NCI-H2227 treated with DMSO at 0.1 percent for 48 hours (cell line): ENCODE data around the gene XPA.
"Not testable (repeated sequence)": the region's sequence is repeated elsewhere in the genome, so short reads cannot be mapped to it uniquely, and the experiment has no call there.

Source experiments
- DNase-seq: peaks from one replicate; lab custom pipeline; 2025; lab: John Stamatoyannopoulos, UW

Gene XPA

DNA sequence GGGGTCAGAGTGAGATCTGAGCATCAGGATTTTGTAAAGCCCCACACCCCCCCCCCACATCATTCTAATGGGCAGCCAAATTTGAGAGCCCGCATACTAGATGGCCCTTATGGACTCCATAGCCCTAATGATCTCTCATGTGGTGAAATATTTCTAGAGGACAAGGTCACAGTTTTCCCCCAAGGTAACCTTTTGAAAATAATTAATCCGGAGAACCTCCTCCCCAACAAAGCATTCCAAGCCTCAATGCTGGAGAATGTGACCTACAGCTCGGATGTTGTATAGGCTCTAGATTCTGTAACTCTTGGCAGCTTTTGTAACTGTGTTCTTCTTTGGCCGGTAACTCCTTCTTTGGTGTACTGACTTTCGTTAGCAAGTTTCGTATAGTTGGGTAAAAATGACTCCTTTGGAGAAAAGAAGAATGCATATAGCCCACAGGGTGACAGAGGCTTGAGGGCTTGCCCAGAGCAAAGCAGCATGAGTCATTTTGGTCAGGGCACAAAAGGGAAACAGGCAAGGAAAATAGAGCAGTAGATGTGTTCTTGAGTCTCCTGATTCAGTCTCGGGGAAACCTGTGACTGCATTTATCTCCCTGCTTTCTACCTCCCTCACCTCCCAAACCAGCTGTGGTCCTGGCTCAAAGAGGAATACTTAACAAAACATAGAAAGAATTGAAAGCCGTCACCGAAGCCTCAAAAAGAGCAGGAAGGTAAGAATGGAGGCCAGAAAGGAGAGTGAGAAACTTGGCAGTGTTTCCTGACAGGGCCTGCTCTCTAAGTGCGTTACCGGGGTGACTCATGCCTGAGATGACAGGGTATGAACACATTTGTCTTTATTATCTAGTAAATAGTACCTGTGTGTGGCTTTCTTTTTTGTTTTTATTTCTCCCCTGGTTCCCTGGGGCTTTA lies 6.6 kb upstream of the XPA start:
- DNase-seq, result peak; percentile 54

DNA sequence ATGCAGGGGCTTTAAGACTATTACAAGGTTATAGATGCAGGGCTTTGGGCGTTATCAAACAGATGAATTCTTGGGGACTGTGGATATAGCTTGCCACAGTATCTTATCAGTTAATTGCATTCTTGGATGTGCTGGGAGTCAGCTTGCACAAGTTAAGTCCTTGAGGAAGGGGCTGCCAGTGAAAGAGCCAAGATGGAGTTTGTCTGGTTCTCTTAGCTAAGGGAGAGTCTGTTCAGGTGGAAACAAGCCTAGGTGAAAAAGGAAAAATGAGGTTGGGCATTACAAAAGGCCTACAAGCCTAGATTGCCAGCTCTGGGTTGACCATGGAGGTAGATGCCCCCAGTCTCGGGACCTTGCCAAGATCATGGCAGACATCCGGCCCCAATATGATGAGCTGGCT lies 2.7 kb upstream of the XPA start:
- not testable (repeated sequence) for DNase-seq

DNA sequence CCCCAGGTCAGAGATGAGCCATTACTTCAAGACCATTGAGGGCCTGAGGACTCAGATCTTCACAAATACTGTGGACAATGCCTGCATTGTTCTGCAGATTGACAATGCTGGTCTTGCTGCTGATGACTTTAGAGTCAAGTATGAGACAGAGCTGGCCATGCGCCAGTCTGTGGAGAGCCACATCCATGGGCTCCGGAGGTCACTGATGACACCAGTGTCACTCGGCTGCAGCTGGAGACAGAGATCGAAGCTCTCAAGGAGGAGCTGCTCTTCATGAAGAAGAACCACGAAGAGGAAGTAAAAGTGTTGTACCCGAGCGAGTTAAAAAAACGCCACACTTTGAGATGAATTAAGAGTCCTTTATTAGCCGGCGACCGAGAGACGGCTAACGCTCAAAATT lies 2.1 kb upstream of the XPA start:
- DNase-seq, result not testable (repeated sequence)

DNA sequence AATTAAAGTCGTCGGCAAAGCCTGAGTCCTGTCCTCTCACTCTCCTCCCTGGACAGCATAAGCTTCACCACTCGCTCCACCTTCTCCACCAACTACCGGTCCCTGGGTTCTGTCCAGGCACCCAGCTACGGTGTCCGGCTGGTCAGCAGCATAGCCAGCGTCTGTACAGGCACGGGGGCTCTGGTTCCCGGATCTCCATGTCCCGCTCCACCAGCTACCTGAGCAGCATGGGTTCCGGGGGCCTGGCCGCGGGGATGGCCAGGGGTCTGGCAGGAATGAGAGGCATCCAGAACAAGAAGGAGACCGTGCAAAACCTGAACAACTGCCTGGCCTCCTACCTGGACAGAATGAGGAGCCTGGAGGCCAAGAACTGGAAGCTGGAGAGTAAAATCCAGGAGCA lies 1.7 kb upstream of the XPA start:
- no peak for DNase-seq

DNA sequence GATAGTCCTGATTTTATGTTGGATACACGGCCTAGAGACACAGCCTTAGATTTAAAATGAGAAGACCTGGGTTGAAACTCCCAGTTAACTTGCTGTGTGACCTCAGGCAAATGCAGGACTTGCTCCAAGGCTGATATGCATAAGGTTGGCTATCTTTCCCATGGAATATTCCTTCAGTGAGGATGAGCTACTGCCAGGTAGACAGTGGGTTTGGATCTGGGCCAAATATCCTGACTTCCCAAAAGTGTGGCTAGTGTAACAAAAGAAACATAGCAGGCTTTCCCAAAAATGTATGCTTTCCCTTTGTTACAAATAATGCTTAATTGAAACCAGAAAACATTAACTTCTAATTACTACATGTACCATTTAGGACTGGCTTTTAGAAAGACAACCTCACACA lies 697 bp upstream of the XPA start:
- no peak for DNase-seq

DNA sequence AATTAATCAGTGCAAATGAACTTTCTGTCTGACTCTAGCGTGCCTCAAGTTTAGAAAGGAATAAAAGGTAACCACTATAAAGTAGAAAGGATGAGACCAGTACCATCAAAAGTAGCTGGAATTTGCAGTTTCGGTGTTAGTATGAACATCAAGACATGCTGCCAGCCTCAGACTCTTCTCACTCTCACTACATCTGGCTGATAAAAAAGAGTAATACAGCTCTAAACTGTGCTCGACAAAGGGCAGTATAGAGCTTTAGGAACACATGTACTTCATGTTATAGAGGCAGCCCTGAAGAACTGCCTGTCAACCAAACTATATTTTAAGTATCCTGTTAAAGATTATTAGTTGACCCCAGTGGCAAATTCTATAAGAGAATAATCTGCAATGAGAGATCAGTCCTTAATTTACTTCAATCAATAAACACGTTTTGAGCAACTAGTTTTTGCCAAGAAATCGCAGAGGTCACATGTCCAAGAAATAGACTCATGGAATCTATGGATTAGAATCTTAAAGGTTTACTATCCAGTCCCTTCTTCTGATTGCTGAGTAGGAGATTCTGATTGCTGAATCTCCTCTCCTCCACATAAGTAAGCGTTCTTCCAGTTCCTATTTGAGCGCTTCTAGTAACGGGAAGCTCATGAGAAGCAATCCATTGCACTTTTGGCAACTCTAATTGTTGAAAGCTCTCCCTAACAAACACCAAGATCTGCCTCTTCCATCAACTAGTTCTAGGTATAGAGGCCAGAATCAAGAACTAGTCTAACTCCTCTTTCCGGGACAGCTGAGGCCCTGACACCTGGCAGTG lies 941 bp downstream of the XPA start:
- DNase-seq, result no peak

DNA sequence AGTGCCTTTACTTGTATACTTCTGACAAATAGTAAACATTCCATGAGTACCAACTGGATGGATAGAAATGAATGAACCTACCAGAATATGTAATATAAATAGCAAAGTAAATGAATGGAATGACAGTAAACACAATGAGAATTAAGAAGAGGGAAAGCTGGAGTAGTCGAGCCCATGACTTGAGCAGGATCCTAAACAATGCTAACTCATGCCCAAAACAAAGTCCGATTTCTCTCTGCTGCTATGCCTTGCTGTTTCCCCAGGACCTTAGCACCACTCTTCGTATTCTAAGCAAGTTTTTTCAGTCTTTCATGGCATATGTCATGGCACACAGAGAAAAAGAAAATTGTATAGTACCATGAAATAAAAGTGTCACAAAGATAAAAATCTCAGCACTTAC lies 1.8 kb downstream of the XPA start:
- DNase-seq, result no peak

DNA sequence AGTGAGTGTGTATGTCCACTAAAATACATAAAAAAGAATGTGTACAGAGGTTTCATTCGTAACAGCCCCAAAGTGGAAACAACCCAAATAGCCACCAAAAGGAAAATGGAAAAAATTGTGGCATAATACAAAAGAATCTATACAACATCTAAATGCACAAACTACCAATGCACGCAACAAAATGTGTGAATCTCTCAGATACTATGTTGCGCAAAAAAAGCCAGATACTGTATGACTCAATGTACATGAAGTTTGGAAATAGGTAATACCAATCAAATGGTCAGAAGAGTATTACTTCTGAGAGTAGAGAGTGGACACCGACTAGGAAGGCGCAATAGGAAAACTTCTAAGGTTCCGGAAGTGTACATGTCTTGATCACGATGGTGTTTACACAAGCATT lies 2.4 kb downstream of the XPA start:
- no peak for DNase-seq

DNA sequence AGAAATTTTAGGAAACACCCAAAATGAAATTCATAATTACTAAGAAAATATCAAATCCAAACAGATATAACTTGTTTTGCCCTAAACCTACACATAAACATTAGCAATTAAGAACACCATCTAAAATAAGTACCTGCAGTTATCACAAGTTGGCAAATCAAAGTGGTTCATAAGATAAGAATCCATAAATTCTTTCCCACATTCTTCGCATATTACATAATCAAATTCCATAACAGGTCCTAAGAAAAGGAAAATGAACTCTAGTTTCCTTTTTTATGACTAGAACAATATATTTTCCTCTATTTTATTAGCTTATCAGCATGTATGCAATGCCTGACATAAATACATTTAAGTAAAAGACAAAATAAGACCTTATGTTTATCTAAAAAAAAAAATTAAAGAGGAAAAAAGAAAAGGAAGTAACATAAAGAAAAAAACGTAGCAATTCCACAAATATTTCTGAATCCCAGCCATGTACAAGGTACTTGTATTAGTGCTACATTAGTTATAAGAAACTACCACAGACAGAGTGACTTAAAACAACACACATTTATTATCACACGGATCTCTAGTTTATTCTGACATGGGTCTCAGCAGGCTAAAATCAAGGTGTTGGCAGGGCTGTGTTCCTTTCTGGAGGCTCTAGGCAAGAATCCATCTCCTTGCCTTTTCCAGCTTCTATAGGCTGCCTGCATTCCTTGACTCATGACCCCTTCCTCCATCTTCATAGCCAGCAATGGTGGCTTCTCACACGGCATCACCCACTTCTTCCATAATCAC lies 7.5 kb downstream of the XPA start:
- DNase-seq, result no peak

DNA sequence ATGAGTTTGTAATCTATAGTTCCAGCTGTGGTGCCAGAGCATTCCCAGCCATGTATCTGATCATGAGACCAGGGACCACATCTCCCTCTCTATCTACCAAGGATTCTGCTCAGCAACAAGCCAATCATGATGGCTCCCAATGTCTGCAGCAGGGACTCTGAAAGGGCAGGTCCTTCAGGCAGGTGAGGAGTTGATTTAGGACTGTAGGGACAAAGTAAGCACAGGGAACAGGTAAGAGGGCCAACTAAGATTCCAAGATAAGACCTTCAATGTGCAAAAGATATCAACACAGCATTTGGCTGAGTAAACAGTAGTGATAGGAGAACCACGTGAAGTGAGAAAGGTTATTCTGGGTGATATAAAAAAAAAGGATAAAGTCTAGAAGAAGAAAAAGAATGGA lies 8.5 kb downstream of the XPA start:
- DNase-seq, result no peak

DNA sequence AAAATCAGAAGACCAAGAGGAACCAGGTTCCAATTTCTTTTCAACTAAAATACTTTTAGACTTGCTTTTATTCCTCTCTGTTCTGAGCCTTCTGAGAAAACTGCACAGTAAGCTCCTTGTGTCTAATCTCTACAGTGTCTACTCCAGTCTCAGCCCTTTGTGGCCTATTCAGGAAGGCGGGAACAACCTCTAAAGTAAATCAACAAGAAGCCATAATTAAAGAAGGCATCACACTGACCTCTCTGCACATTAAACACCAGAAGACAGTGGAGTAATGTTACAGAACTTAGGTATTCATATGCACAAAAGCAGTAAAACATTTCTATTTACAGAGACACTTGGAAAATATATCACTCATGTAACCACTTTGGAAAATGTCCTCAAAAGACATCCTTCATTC lies 14.9 kb downstream of the XPA start:
- peak; percentile 26 for DNase-seq

DNA sequence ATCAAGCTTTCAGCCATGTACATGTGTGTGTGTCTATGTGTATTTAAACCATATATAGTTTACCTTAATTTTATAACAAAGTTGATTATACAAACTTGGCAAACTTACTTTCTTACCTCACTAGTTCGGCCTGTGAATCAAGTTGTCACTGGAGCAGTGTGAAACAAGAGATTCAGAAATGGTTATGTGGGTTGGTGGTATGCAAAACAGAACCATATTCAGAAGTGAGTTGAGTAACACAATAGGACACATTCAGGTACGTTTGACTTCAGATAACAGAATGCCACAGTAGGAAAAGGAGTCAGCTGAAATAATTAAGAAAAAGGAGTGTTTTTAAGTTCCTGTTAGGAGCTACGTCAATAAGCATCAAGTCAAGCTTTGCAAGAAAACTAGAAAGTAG lies 21.5 kb downstream of the XPA start:
- DNase-seq, result no peak

DNA sequence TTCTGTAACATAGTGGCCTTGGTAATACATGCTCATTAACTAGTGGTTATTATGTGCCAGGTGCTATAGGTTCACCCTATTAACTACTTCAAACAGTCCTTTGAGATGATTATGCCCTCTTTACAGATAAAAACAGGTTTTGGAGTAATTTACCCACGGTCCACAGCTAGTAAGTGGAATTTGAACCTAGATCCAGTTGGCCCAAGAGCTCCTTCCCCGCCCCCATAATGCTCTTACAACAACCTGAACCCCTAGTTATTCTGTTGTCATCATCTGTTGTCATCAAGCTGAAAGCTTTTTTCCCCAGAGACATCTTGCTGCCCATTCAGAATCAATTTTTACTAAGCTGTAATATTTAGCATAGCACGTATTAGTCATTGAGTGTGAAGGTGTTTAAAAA lies 23.2 kb downstream of the XPA start:
- DNase-seq, result no peak

DNA sequence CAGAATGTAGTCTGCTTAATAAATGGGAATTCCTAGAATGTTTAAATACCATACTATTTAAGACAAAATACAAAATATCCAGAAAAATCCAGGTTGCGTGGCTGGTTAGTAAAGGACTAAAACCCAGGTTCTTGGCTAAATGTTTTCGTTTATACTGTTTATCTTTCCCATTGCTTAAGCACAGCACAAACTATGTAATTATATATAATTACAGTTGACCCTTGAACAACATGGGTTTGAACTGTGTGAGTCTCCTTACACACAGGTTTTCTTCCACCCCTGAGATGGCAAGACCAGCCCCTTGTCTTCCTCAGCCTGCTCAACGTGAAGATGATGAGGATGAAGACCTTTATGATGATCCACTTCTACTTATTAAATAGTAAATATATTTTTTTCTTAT lies 24.7 kb downstream of the XPA start:
- peak; percentile 8 for DNase-seq

DNA sequence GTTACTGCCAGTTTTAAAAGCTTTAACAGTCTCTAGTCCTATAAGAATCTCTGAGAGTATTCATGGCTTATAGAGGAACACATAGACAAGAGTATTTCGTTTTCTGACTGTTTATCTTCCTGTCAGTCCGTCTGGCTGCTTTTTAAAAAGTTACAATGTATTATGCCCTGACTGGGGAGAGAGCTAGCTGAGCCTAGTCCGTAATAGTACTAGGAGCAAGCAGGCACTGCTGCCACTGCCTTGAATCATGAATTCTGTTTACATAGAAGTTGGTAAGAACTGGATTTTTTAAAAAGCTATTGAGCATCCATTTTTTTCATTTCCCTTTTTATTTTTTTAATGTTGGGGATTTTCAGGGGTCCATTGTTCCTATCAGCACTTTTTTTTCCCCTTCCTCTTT lies 26.6 kb downstream of the XPA start:
- no peak for DNase-seq

DNA sequence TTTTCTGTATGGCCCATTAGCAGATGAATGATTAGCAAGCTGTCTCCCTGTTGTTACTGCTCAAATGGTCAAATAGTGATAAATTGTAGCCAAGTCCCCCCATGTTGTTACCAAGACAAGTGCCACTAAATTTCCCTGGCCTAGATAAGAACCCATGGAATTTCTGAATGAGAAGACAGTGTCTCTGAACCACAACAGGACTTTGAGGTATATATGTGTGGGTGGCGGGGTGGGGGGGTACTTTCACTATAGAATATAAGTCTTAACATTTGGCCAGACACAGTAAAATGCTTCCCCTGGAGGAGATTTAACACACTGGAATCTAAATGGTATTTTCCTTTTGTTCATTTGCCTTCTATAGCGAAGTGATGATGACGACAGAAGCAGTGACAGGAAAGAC lies 28.7 kb downstream of the XPA start:
- DNase-seq, result no peak

DNA sequence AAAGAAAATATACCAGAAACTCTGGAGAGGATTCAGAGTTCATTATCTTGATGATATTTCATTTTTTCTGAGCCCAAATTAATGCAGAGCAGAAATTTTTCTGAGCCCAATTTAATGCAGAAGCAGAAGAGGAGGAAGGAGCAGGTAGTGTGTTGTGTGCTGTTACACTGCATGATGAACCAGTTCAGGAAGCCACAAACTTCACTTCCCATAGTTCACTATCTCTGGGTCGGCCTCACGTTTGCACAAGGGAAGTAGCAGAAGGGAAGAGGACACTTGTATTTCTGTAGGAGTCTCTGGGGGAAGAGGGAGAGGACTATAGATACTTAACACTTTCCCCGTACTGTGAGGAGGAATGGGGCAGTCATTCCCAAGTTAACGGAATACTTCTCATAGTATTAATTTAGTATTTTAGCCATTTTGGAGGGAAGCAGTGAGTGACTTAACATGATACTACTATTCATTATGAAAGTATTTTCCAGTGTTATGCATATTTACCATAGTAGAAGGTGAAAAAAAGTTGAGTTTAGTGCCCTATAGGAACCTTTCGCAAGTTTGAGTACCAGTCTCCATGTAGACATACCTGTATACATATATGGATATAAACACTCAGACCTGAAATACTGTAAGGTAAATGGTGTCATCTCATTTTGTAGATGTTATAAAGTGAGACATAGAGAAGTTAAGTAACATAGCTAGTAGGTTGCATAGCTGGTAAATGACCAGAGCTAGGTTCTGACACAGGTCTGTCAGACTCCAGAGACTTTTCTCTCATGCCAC lies 30.0 kb downstream of the XPA start:
- no peak for DNase-seq

DNA sequence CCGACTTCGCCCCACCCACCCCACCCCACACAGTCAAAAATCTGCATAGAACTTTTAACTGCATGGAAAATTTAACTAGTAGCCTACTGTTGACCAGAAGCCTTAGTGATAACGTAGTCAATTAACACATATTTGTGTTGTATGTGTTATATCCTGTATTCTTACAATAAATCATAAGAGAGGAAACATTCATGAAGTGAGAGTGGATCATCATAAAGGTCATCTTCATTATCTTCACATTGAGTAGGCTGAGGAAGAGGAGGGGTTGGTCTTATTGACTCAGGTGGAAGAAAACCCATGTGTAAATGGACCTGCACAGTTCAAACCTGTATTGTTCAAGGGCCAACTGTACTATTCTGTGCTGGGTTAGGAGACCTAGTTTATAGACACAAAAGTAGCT lies 31.4 kb downstream of the XPA start:
- no peak for DNase-seq

DNA sequence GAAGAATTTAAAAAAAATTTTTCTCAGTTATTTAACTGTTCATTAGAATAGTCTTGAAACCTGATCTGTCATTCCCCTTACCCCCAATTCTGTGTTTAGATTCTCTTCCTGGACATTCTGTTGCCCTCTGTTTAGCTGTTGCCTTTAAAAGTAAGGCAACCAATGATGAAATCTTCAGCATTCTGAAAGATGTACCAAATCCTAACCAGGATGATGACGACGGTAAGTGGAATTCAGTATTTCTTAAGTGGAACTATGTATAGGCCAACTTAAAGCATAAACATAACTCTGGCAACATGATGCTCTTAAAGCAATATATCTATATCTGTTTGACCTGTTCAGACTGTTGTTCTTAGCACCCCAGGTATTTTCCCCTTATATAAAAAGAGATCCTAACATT lies 36.3 kb downstream of the XPA start:
- no peak for DNase-seq

DNA sequence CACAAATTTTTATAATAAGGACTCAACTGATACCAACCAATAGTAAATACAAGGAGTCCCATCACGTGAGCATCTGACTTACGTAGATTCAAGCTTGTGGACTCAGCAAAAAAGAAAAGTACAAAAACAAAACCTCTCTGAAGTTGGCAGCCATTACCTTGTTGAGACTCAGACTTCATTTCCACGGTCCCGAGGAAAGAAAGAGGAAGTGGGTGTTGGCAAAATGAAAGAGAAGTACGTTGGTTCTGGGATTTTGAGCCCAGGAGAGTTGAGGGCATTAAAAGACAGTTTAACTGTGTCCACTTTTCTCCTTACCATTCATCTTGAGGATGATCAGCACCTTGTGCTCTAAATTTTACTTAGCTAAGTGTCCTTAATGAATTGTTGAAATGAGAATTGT lies 36.8 kb downstream of the XPA start:
- no peak for DNase-seq

DNA sequence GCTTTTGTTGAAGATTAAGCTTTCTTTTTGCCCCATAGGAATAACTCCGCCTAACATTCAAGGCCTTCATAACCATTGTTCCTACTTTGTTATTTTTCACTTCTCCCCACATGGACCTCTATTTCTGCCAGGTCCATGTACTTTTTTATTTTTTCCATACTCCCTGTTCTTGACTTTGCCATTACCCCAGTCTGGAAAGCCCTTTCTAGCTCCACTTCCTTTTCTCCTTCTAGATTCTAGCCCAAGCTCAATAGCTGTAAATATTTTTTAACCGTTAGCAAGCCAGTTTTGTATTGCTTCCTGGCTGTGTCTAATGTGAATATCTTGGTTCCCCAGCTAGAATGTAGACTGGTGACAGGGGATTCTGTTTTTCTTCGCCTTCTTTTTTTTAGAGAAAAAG lies 37.4 kb downstream of the XPA start:
- no peak for DNase-seq

DNA sequence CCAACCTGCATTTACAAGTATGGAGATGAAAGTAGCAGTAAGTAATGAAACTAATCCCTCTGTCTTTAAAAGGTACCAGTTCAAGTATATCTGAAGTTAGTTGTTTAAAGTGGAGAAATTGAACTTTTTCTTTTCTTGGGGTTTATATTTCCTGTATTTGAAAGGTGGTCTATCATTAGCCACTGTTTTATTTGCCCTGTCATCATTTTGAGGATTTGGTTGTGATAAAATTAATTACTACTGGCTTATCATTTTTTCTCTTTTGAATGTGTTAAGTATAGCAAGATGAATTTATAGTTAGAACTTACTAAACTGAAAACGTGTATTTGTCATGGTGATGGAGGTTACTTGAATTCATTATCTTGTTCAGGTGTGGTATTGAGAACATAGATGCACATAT lies 38.4 kb downstream of the XPA start:
- DNase-seq, result no peak
